Measurements from ENCODE around the gene SRSF2.
"Not testable (repeated sequence)": the region's sequence is repeated elsewhere in the genome, so short reads cannot be mapped to it uniquely, and the experiment has no call there.

Gene SRSF2

DNA sequence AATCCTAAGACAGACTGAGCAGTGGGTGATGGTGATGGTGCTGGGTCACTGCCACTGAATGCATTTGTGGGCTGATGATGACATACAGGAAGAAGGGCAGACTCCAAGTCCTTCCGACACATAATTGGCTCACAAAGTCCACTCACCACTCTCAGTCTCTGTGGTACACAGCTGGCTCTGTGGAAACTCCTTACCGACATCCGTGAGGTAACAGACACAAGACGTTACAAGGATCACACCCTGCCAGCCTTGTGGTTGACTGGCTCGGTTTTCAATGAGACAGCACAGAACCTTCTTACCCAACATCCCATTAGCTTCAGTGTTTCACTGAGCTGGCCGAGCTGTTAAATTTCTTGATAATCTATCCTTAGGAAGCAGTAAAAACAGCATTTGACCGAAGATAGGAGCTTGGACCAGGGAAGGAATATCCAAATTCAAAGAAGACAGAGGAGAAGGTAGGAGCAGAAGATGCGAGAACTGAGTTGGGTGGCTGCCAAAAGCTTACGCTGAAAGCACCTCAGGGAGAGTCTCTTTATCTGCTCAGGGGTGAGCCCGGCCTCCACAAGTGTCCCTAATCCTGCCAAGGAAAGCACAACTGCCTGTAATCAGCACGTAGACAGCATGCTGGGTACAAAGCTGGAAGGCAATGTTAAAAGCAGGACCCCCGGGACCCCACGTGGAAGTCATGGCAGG lies 20.8 kb downstream of the SRSF2 start:
- ChIA-PET CTCF (interaction anchor here (0.8 to 6.9 kb wide), 7 partner anchors 9 to 350 kb away, joined by 3 to 74 read pairs (median 3); partner anchors contain the start of genes JMJD6, METTL23 and MFSD11), POLR2A (interaction anchor here (0.8 to 2.7 kb wide), 5 partner anchors 9 to 20 kb away, joined by 3 to 28 read pairs (median 5); partner anchors contain the start of genes JMJD6, METTL23, MFSD11 and SRSF2)
- TF ChIP-seq, protein P1, sequence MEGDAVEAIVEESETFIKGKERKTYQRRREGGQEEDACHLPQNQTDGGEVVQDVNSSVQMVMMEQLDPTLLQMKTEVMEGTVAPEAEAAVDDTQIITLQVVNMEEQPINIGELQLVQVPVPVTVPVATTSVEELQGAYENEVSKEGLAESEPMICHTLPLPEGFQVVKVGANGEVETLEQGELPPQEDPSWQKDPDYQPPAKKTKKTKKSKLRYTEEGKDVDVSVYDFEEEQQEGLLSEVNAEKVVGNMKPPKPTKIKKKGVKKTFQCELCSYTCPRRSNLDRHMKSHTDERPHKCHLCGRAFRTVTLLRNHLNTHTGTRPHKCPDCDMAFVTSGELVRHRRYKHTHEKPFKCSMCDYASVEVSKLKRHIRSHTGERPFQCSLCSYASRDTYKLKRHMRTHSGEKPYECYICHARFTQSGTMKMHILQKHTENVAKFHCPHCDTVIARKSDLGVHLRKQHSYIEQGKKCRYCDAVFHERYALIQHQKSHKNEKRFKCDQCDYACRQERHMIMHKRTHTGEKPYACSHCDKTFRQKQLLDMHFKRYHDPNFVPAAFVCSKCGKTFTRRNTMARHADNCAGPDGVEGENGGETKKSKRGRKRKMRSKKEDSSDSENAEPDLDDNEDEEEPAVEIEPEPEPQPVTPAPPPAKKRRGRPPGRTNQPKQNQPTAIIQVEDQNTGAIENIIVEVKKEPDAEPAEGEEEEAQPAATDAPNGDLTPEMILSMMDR (IDR thresholded peaks at IDR 0.05; ENCODE audit: insufficient read depth, low read length, missing control alignments): no peak
- H3K4me3 ChIP-seq (ENCODE audit: low read depth, low read length): no peak overlapping the region
- peak; percentile 98 for DNase-seq (ENCODE audit: low read depth, low spot score)

DNA sequence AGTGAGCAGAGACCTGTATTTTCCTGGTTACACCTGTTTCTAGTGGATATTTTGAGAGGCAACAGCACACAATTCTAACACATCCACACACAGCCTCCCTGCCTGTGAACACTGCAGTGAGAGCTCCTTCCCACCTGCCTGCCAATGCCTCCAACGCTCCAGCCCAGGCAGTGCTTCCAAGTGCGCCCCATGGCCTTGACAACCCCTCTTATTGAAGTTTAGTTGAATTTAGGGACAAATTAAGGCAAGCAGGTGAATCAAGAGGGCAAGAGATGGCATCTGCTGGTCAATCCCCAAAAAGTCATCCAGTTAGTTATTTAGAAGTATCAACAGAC lies 21.7 kb downstream of the SRSF2 start:
- H3K4me3 ChIP-seq (ENCODE audit: low read depth, low read length): no peak overlapping the region
- no peak for DNase-seq (ENCODE audit: low read depth, low spot score)
- ChIA-PET POLR2A (interaction anchor here (2.0 to 2.7 kb wide), 2 partner anchors 10 to 21 kb away, joined by 27 to 28 read pairs; partner anchors contain the start of genes JMJD6, METTL23, MFSD11 and SRSF2), CTCF (interaction anchor here (0.8 to 6.9 kb wide), 24 partner anchors 10 to 351 kb away, joined by 3 to 74 read pairs (median 6); partner anchors contain the start of genes JMJD6, METTL23 and MFSD11)
- TF ChIP-seq, protein P1 (IDR thresholded peaks at IDR 0.05; ENCODE audit: insufficient read depth, low read length, missing control alignments): no peak

DNA sequence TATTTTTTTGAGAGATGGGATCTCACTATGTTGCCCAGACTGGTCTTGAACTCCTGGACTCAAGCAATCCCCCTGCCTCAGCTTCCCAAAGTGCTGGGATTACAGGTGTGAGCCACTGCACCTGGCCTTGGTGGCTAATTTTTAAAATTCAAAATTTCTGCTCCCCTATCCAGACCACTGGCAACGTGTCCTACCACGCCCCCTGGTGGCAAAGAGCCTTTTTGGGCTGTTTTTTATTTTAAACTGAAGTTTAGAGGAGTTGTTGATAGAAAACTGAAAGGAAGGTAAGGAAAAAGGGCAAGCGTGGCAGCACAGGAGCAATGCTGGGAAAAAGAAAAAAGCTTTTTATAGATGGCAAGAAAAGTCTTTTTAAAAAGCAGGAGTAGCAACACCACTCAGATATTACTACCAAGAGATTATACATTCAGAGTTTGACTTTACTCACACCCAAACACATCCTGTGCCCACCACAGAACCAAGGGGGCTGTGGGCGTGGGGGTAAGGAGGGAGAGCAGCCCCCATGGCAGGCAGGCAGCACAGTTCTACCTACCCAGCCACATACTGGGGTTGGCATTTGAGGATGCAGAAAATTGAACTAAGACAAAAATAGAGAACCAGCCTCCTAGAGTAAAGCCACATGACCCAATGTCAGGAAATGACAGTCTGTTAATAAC lies 22.2 kb downstream of the SRSF2 start:
- ChIA-PET CTCF (interaction anchor here (0.8 to 6.9 kb wide), 29 partner anchors 8 to 352 kb away, joined by 3 to 74 read pairs (median 5); partner anchors contain the start of genes JMJD6, METTL23 and MFSD11), POLR2A (no interaction called here)
- TF ChIP-seq, protein P1 (IDR thresholded peaks at IDR 0.05; ENCODE audit: insufficient read depth, low read length, missing control alignments): peak; percentile 61
- no peak overlapping the region for H3K4me3 ChIP-seq (ENCODE audit: low read depth, low read length)
- no peak for DNase-seq (ENCODE audit: low read depth, low spot score)

DNA sequence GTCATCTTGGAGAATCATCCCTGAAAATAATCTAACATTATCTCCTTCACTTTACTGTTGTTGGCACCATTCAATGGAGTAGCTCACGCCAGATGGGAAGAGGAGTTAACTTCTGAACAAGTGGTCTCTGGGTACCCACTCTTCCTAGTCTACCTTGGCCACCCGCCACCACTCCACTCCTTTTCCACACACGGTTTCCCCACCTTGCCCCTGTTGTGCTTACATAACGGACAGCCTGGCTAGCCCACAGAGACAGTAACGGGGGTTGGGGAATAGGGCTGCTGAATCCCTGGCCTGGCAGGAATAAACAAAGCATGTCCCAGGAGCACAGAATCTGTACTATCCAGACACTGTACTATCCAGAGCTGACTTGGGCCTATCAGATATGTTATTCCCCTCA lies 22.8 kb downstream of the SRSF2 start:
- POLR2A ChIA-PET: no interaction called here

DNA sequence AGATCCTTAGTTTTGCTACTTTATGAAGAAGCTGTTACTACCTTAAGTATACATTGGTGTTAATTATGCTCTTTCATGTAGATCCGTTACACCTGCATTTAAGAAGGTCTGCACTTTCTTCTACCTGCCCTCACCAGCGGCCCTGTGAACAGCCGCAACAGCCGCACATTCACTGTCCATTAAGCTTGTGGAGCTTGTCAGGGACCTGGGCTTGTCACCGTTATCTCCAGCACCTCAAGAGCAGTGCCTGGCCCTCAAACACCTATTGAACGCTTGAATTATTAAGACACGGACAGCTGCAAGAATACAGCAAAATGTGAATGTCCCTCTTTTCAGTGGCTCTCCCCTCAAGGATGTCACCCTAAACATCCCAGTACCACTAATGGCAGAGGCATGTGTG lies 23.4 kb downstream of the SRSF2 start:
- POLR2A ChIA-PET: interaction anchor here (1.0 kb wide), 1 partner anchor 42 kb away, joined by 3 read pairs; no protein-coding TSS in a partner anchor
- TF ChIP-seq, protein P1 (IDR thresholded peaks at IDR 0.05; ENCODE audit: insufficient read depth, low read length, missing control alignments): no peak
- no peak overlapping the region for H3K4me3 ChIP-seq (ENCODE audit: low read depth, low read length)
- no peak for DNase-seq (ENCODE audit: low read depth, low spot score)
- CTCF ChIA-PET: interaction anchor here (0.6 to 6.9 kb wide), 24 partner anchors 11 to 255 kb away, joined by 3 to 74 read pairs (median 6); partner anchors contain the start of genes JMJD6, METTL23 and MFSD11

More for the DNA sequence above, 22.8 kb downstream of the SRSF2 start:
- no peak for DNase-seq (ENCODE audit: low read depth, low spot score)
- CTCF ChIA-PET: interaction anchor here (0.7 to 6.9 kb wide), 30 partner anchors 8 to 352 kb away, joined by 3 to 74 read pairs (median 5); partner anchors contain the start of genes JMJD6, METTL23 and MFSD11
- TF ChIP-seq, protein P1 (IDR thresholded peaks at IDR 0.05; ENCODE audit: insufficient read depth, low read length, missing control alignments): no peak
- H3K4me3 ChIP-seq (ENCODE audit: low read depth, low read length): no peak overlapping the region

DNA sequence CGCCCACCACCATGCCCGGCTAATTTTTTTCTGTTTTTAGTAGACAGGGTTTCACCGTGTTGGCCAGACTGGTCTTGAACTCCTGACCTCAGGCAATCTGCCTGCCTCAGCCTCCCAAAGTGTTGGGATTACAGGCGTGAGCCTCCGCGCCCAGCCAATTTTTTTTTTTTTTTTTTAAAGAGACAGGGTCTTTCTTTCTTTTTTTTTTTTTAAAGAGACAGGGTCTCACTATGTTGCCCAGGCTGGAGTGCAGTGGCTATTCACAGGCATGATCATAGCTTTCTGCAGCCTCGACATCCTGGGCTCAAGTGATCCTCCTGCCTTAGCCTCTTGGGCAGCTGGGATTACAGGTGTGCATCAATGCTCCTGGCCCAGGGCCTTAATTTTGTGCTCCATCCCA lies 24.8 kb downstream of the SRSF2 start:
- ChIA-PET CTCF (interaction anchor here (1.2 to 6.9 kb wide), 5 partner anchors 15 to 206 kb away, joined by 3 to 41 read pairs (median 4); no protein-coding TSS in a partner anchor), POLR2A (interaction anchor here (0.6 to 1.6 kb wide), 3 partner anchors 22 to 154 kb away, joined by 3 to 5 read pairs (median 3); no protein-coding TSS in a partner anchor)
- H3K4me3 ChIP-seq (ENCODE audit: low read depth, low read length); DNase-seq (ENCODE audit: low read depth, low spot score): not testable (repeated sequence)
